AG09309 (cell line): ENCODE data around the gene TNK1.

Experiments
- DNase-seq: peaks from one replicate; pipeline ENCODE4 v3.0.0-alpha.2; 2010; ENCODE audit warnings: low read depth
- H3K4me3 ChIP-seq: 2 replicates; pipeline ENCODE4 v1.5.1; 2011; ENCODE audit warnings: mild to moderate bottlenecking, low read depth, low read length, moderate library complexity; ENCODE audit not compliant: control insufficient read depth
- CTCF ChIP-seq: IDR thresholded peaks from 2 replicates; pipeline ENCODE4 v1.5.1; 2011; ENCODE audit warnings: mild to moderate bottlenecking, low read depth, low read length, inconsistent platforms; ENCODE audit not compliant: insufficient read depth, control insufficient read depth; ENCODE audit errors: missing control alignments

Gene TNK1

DNA sequence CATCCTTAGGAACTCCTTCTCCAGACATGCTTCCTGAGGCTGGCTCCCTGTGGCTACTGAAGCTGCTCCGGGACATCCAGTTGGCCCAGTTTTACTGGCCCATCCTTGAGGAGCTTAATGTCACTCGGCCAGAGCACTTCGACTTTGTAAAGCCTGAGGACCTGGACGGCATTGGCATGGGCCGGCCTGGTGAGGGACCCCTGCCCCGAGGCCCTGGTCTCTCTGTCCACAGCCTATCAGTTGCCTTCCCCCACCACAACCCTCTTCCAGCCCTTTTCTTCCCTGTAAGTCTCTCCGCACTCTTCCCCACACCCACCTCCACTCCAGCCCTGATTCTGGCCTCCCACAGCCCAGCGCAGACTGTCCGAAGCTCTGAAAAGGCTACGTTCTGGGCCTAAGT, 2.0 kb downstream of the TNK1 start:
- H3K4me3 ChIP-seq: no peak overlapping the region
- TF ChIP-seq CTCF: no peak
- DNase-seq: no peak

GRCh38 chr17:7383371-7383741, 2.5 kb downstream of the TNK1 start:
- H3K4me3 ChIP-seq: no peak overlapping the region
- no peak for TF ChIP-seq CTCF
- no peak for DNase-seq

- TF ChIP-seq CTCF: no peak
- no peak overlapping the region for H3K4me3 ChIP-seq
- DNase-seq: no peak
Measured at GRCh38 chr17:7383742-7384488, 3.0 kb downstream of the TNK1 start.

DNA sequence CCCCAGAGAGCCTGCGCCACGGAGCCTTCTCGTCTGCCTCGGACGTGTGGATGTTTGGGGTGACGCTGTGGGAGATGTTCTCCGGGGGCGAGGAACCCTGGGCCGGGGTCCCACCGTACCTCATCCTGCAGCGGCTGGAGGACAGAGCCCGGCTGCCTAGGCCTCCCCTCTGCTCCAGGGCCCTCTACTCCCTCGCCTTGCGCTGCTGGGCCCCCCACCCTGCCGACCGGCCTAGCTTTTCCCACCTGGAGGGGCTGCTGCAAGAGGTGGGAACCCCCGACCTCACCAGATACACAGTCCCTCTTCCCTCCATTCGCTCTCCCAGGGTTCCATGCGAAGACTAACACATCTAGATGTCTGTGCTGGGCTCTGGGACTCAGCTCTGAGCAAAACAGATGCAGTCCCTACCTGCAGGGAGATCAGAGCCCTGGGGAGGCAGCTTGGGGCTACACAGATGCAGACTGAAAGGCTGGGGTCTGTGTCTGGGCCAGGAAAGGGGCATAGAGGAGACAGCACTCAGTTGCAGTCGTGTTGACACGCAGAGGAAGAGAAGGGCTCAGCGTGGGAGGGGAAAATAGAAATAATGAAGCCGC, 3.7 kb downstream of the TNK1 start:
- no peak for DNase-seq
- no peak overlapping the region for H3K4me3 ChIP-seq
- TF ChIP-seq CTCF: no peak

GRCh38 chr17:7388856-7389255, 8.0 kb downstream of the TNK1 start:
- DNase-seq: no peak
- TF ChIP-seq CTCF: no peak
- H3K4me3 ChIP-seq: no peak overlapping the region

GRCh38 chr17:7389924-7390910, 9.3 kb downstream of the TNK1 start:
- no peak for DNase-seq
- TF ChIP-seq CTCF: no peak
- no peak overlapping the region for H3K4me3 ChIP-seq
